HEK293 (cell line): ENCODE measurements around the gene PTPRF.

ENCODE experiments used
- CTCF ChIA-PET: fragments of 350-600 bp; formaldehyde crosslinking; extraction: SDS; loops from one replicate; lab custom pipeline; 2021; ENCODE audit warnings: antibody characterized with exemption; lab: Yijun Ruan, JAX
- POLR2A ChIA-PET: fragments of 300-600 bp; formaldehyde crosslinking; extraction: SDS; loops from one replicate; lab custom pipeline; 2020; ENCODE audit warnings: antibody characterized with exemption, inconsistent platforms; lab: Yijun Ruan, JAX
- H3K27ac ChIP-seq: fragments of 200-500 bp; sonication (Bioruptor generic); 2 replicates; pipeline ENCODE4 v1.5.1; 2014; ENCODE audit warnings: low read depth, low read length, control low read depth, inconsistent platforms; ENCODE audit errors: extremely low read depth
- H3K36me3 ChIP-seq, 2 experiments: fragments of 200-500 bp in 1 of 2; sonication (Bioruptor generic) in 1 of 2; 1 replicate in 1 of 2; 2 replicates in 1 of 2; pipeline ENCODE4 v1.5.1; 2014 to 2017; ENCODE audit warnings: inconsistent platforms in 2 of 2, low read length in 2 of 2; ENCODE audit not compliant: control insufficient read depth in 2 of 2, insufficient read depth in 1 of 2
- H3K4me1 ChIP-seq: fragments of 200-500 bp; sonication (Bioruptor generic); 2 replicates; pipeline ENCODE4 v1.5.1; 2014; ENCODE audit warnings: mild to moderate bottlenecking, low read length, inconsistent platforms; ENCODE audit not compliant: control insufficient read depth, insufficient read depth
- H3K4me3 ChIP-seq: 2 replicates; pipeline ENCODE4 v1.5.1; 2011; ENCODE audit warnings: low read depth, mild to moderate bottlenecking, control low read depth, low read length, moderate library complexity
- H3K9me3 ChIP-seq: fragments of 200-500 bp; sonication (Bioruptor generic); 2 replicates; pipeline ENCODE4 v1.5.1; 2014; ENCODE audit warnings: low read depth, low read length, inconsistent platforms; ENCODE audit not compliant: control insufficient read depth, insufficient read depth
- BCL11A ChIP-seq: fragments of 450-650 bp; formaldehyde crosslinking; IDR thresholded peaks from 2 replicates; pipeline ENCODE4 v1.5.1; 2016; ENCODE audit warnings: low read depth, missing biosample characterization, missing genetic modification characterization
- GLIS2 ChIP-seq: fragments of 450-650 bp; formaldehyde crosslinking; IDR thresholded peaks from 2 replicates; pipeline ENCODE4 v1.5.1; 2016; ENCODE audit warnings: missing biosample characterization, missing genetic modification characterization
- PBX3 ChIP-seq: sonication (generic); formaldehyde crosslinking; IDR thresholded peaks from 2 replicates; pipeline ENCODE4 v1.8.1; 2022; ENCODE audit warnings: mild to moderate bottlenecking, moderate library complexity, missing genetic modification reagents
- TSHZ1 ChIP-seq: fragments of 450-650 bp; formaldehyde crosslinking; IDR thresholded peaks from 2 replicates; pipeline ENCODE4 v1.5.1; 2016; ENCODE audit warnings: missing biosample characterization, missing genetic modification characterization, borderline replicate concordance
- ZBTB44 ChIP-seq: fragments of 450-650 bp; IDR thresholded peaks from 2 replicates; pipeline ENCODE4 v1.5.1; 2018; ENCODE audit warnings: missing biosample characterization, mild to moderate bottlenecking, missing genetic modification characterization
- ZBTB7A ChIP-seq: fragments of 450-650 bp; formaldehyde crosslinking; IDR thresholded peaks from 2 replicates; pipeline ENCODE4 v1.5.1; 2016; ENCODE audit warnings: low read depth, missing biosample characterization, missing genetic modification characterization
- ZNF121 ChIP-seq: fragments of 450-650 bp; formaldehyde crosslinking; IDR thresholded peaks from 2 replicates; pipeline ENCODE4 v1.5.1; 2016; ENCODE audit warnings: missing biosample characterization, missing genetic modification characterization
- ZNF148 ChIP-seq: fragments of 450-650 bp; formaldehyde crosslinking; IDR thresholded peaks from 2 replicates; pipeline ENCODE4 v1.5.0; 2017; ENCODE audit warnings: missing biosample characterization, missing genetic modification characterization, borderline replicate concordance
- ZNF18 ChIP-seq: fragments of 450-650 bp; formaldehyde crosslinking; IDR thresholded peaks from 2 replicates; pipeline ENCODE4 v1.5.1; 2016; ENCODE audit warnings: missing biosample characterization, missing genetic modification characterization
- ZNF223 ChIP-seq: fragments of 450-650 bp; formaldehyde crosslinking; IDR thresholded peaks from 2 replicates; pipeline ENCODE4 v1.5.1; 2016; ENCODE audit warnings: missing biosample characterization, missing genetic modification characterization
- ZNF23 ChIP-seq: fragments of 450-650 bp; formaldehyde crosslinking; IDR thresholded peaks from 2 replicates; pipeline ENCODE4 v1.5.1; 2016; ENCODE audit warnings: missing biosample characterization, missing genetic modification characterization, borderline replicate concordance
- ZNF26 ChIP-seq: fragments of 450-650 bp; formaldehyde crosslinking; IDR thresholded peaks from 2 replicates; pipeline ENCODE4 v1.5.1; 2016; ENCODE audit warnings: missing biosample characterization, missing genetic modification characterization
- ZNF473 ChIP-seq: fragments of 450-650 bp; formaldehyde crosslinking; IDR thresholded peaks from 2 replicates; pipeline ENCODE4 v1.5.1; 2017; ENCODE audit warnings: missing biosample characterization, missing genetic modification characterization
- ZNF510 ChIP-seq: fragments of 450-650 bp; formaldehyde crosslinking; IDR thresholded peaks from 2 replicates; pipeline ENCODE4 v1.5.1; 2018; ENCODE audit warnings: mild to moderate bottlenecking, missing genetic modification characterization, missing biosample characterization; ENCODE audit not compliant: insufficient replicate concordance
- ZNF513 ChIP-seq: fragments of 450-650 bp; IDR thresholded peaks from 2 replicates; pipeline ENCODE4 v1.5.1; 2018; ENCODE audit warnings: missing biosample characterization, missing genetic modification characterization
- ZNF514 ChIP-seq: fragments of 450-650 bp; formaldehyde crosslinking; IDR thresholded peaks from 2 replicates; pipeline ENCODE4 v1.5.1; 2016; ENCODE audit warnings: missing biosample characterization, missing genetic modification characterization
- ZNF600 ChIP-seq: fragments of 450-650 bp; formaldehyde crosslinking; IDR thresholded peaks from 2 replicates; pipeline ENCODE4 v1.5.1; 2016; ENCODE audit warnings: missing biosample characterization, missing genetic modification characterization
- ZNF629 ChIP-seq: fragments of 450-650 bp; formaldehyde crosslinking; IDR thresholded peaks from 2 replicates; pipeline ENCODE4 v1.5.1; 2017; ENCODE audit warnings: missing biosample characterization, missing genetic modification characterization
- ZNF747 ChIP-seq: fragments of 450-650 bp; formaldehyde crosslinking; IDR thresholded peaks from 2 replicates; pipeline ENCODE4 v1.5.1; 2016; ENCODE audit warnings: missing biosample characterization, missing genetic modification characterization

PTPRF gene

GRCh38 chr1:43530483-43531106 lies at the start of gene PTPRF (continued):
- TF ChIP-seq TSHZ1 = no peak
- TF ChIP-seq, all 188 proteins: peak for 13

GRCh38 chr1:43481491-43481890 lies 49.2 kb upstream of the PTPRF start:
- TF ChIP-seq ZNF223 = no peak
- TF ChIP-seq ZBTB44 = no peak
- no peak for TF ChIP-seq ZNF473 (tag by site-specific recombination)
- no peak for TF ChIP-seq ZNF18 (tag by site-specific recombination)
- TF ChIP-seq ZNF121 = no peak
- no peak for TF ChIP-seq ZNF510 (tag by site-specific recombination)
- TF ChIP-seq ZNF23 = no peak
- no peak for TF ChIP-seq BCL11A
- TF ChIP-seq ZNF747 (tag by site-specific recombination) = no peak
- TF ChIP-seq PBX3 (CRISPR knock-in tag) = no peak
- no peak for TF ChIP-seq ZBTB7A (tag by site-specific recombination)
- TF ChIP-seq GLIS2 (tag by site-specific recombination) = no peak
- no peak for TF ChIP-seq ZNF600 (tag by site-specific recombination)

GRCh38 chr1:43482215-43482614 lies 48.5 kb upstream of the PTPRF start:
- TF ChIP-seq ZNF26 (tag by site-specific recombination) (no peak), ZNF148 (tag by site-specific recombination) (no peak), ZNF629 (tag by site-specific recombination) (no peak), ZNF513 (no peak), ZNF514 (tag by site-specific recombination) (no peak)
- ChIA-PET POLR2A (no interaction called here), CTCF (interaction anchor here (0.7 kb wide), 1 partner anchor 44 kb away, joined by 3 read pairs; no protein-coding TSS in a partner anchor)
- H3K27ac ChIP-seq = no peak overlapping the region
- H3K4me3 ChIP-seq = no peak overlapping the region
- no peaks in the 10 kb centered on the region for H3K4me1 ChIP-seq
- H3K36me3 ChIP-seq = no peaks in the 10 kb centered on the region
- no peaks in the 10 kb centered on the region for H3K9me3 ChIP-seq

More at GRCh38 chr1:43481491-43481890, 49.2 kb upstream of the PTPRF start:
- no peaks in the 10 kb centered on the region for H3K4me1 ChIP-seq
- H3K4me3 ChIP-seq = no peak overlapping the region
- H3K9me3 ChIP-seq = no peaks in the 10 kb centered on the region
- no peak overlapping the region for H3K27ac ChIP-seq
- CTCF ChIA-PET = no interaction called here
- POLR2A ChIA-PET = interaction anchor here (0.6 kb wide), 1 partner anchor 34 kb away, joined by 3 read pairs; no protein-coding TSS in a partner anchor
- no peaks in the 10 kb centered on the region for H3K36me3 ChIP-seq
